Activated CD4-positive, alpha-beta memory T cell treated with anti-CD3 and anti-CD28 coated beads for 36 hours (primary cell): ENCODE measurements around the gene TRPM2. TPM values are rescaled to one million over a fixed set of nuclear protein-coding genes. Genes with fewer than 3 reads are reported as not detected.

ENCODE experiments used
- CTCF ChIA-PET: fragments of 350-600 bp; sonication (Branson Sonifier 250); formaldehyde crosslinking; loops from one replicate; lab custom pipeline; 2021; ENCODE audit warnings: antibody characterized with exemption, inconsistent platforms; lab: Charles Lee
- POLR2A ChIA-PET: fragments of 350-600 bp; sonication (Branson Sonifier 250); formaldehyde crosslinking; loops from one replicate; lab custom pipeline; 2021; ENCODE audit warnings: antibody characterized with exemption; lab: Charles Lee
- DNase-seq: peaks from one replicate; pipeline ENCODE4 v3.0.0-alpha.2; 2020
- H3K27ac Mint-ChIP-seq: one replicate; pipeline ENCODE4 v1.8.0; 2021; ENCODE audit warnings: mixed read lengths
- H3K27me3 Mint-ChIP-seq: one replicate; pipeline ENCODE4 v1.8.0; 2021; ENCODE audit warnings: mixed read lengths
- H3K36me3 Mint-ChIP-seq: one replicate; pipeline ENCODE4 v1.8.0; 2021; ENCODE audit warnings: mixed read lengths
- H3K4me1 Mint-ChIP-seq: one replicate; pipeline ENCODE4 v1.8.0; 2021; ENCODE audit warnings: low read depth, mixed read lengths
- H3K4me3 Mint-ChIP-seq: one replicate; pipeline ENCODE4 v1.8.0; 2021; ENCODE audit warnings: mild to moderate bottlenecking, mixed read lengths
- H3K9me3 Mint-ChIP-seq: one replicate; pipeline ENCODE4 v1.8.0; 2021; ENCODE audit warnings: mixed read lengths
- intact Hi-C: fragments of 100-400 bp; cut with micrococcal nuclease; formaldehyde crosslinking; loops from one replicate; pipeline ENCODE4 v1.15.1; 2023
- total RNA-seq, 2 experiments: library from RNA; stranded (reverse); gene quantifications; one replicate each; pipeline ENCODE4 v1.2.3, GENCODE V29; 2021

TRPM2 gene
- total RNA-seq, 2 experiments from 2014 or later = 1.6 to 1.9 TPM

DNA sequence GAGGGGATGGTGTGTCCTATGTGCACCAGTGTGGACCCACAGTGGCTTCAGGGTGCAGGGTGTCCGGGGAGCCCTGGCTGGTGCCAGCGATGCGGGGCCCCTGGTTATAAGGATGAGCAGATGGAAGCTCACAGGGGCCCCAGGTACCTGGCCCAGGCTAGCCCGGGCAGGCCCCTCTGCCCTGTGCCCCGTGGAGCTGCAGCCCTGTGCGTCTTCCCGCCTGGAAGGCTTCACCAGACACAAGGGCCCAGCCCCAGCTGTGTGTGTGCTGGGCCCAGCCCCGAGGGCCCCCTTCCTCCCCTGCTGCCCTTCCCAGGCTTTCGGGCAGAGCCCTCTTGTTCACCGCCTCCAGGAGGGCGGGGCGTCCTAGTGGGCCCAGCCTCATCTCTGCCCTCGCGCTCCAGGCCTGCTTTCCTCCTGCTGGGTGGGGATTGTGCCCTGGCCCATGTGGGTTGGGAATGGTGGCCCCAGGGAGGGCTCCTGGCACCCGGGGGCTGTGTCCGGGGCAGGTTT is 37.7 kb upstream of the TRPM2 start:
- DNase-seq = no peak
- Mint-ChIP-seq H3K36me3 (peaks cover 24% of the 10 kb centered on the region), H3K9me3 (no peaks in the 10 kb centered on the region), H3K27ac (no peak overlapping the region), H3K4me1 (no peaks in the 10 kb centered on the region), H3K4me3 (no peak overlapping the region), H3K27me3 (no peaks in the 10 kb centered on the region)
- ChIA-PET CTCF (interaction anchor here (0.7 kb wide), 1 partner anchor 12 kb away, joined by 3 read pairs; no protein-coding TSS in a partner anchor), POLR2A (no interaction called here)
- intact Hi-C loops = no loop called here

DNA sequence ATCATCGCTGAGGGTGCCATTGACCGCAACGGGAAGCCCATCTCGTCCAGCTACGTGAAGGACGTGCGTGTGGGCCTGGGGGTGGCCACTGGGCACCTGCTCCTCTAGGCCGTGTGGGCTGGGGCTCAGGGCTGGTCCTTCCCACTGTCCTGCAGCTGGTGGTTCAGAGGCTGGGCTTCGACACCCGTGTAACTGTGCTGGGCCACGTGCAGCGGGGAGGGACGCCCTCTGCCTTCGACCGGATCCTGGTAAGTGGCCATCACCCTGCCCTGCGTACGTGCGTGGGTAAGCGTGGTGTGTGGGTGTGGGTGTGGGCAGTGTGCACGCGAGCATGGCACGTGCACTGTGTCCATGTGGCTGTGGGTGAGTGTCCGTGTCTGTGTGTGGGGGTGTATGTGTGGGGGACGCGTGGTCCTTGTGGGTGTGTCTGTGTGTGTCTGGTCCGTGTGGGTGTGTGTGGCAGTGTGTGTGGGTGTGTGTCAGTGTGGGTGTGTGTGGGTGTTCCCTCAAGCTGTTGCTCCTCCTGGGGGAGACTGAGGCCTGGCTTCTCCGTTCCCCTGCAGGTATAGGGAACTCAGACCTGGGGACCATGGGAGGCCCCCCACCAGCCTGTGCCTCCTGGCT is 37.0 kb upstream of the TRPM2 start:
- POLR2A ChIA-PET = no interaction called here
- H3K4me1 Mint-ChIP-seq = no peaks in the 10 kb centered on the region
- DNase-seq = no peak
- intact Hi-C loops = no loop called here
- H3K36me3 Mint-ChIP-seq = peaks cover 18% of the 10 kb centered on the region
- no peaks in the 10 kb centered on the region for H3K27me3 Mint-ChIP-seq
- no peak overlapping the region for H3K27ac Mint-ChIP-seq
- CTCF ChIA-PET = interaction anchor here (0.7 kb wide), 1 partner anchor 13 kb away, joined by 3 read pairs; no protein-coding TSS in a partner anchor
- H3K4me3 Mint-ChIP-seq = no peak overlapping the region
- no peaks in the 10 kb centered on the region for H3K9me3 Mint-ChIP-seq

DNA sequence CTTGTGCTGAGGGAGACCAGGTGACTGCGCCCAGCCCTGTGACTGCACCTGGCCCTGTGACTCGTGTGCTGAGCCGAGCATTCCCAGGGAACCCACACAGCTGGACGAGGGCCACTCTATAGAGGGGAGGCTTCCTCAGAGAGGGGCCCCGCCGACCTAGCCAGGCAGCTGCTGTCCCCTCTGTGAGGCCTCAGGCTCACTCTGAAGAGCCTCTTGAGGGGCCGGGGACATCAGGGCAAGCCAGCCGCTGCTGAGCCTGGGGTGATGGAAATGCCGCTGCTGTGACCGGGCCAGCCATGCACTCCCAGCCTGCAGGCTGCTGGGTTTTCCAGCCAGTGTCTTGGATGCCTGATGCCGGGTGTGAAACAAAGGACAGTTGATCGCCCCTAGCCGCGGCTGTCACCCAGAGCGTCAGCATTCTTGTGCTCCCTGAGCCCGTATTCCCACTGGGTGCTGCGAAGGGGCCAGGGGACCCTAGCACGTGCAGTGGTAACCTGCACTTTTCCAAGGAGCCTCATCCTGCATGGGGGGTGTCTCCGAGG is 36.1 kb upstream of the TRPM2 start:
- intact Hi-C loops = no loop called here
- Mint-ChIP-seq H3K4me3 (no peak overlapping the region), H3K36me3 (peaks cover 12% of the 10 kb centered on the region), H3K4me1 (no peaks in the 10 kb centered on the region), H3K9me3 (no peaks in the 10 kb centered on the region), H3K27me3 (no peaks in the 10 kb centered on the region), H3K27ac (no peak overlapping the region)
- DNase-seq = no peak
- CTCF ChIA-PET = no interaction called here
- POLR2A ChIA-PET = no interaction called here

DNA sequence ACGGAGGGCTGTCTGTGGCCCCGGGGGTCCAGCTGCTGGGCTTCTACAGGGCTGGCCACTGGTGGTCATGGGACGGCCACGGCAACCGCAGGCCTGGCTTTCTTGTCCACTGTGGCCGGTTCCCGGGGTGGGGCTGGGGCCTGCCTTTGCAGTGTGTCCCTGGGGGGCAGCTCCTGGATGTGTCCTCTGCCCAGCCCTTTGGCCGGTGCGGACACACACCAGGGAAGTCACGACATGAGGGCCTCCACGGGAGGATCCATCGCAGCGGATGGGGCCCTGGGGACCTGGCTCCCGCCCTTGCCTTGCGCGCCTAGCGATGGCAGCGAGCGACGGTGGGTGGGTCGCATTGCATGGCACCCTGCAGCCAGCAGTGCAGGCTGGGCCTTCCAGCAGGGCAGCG is 35.5 kb upstream of the TRPM2 start:
- intact Hi-C loops = no loop called here
- ChIA-PET CTCF (no interaction called here), POLR2A (no interaction called here)
- H3K4me3 Mint-ChIP-seq = no peak overlapping the region
- H3K27ac Mint-ChIP-seq = no peak overlapping the region
- no peaks in the 10 kb centered on the region for H3K4me1 Mint-ChIP-seq
- no peaks in the 10 kb centered on the region for H3K9me3 Mint-ChIP-seq
- H3K27me3 Mint-ChIP-seq = no peaks in the 10 kb centered on the region
- peaks cover 10% of the 10 kb centered on the region for H3K36me3 Mint-ChIP-seq
- DNase-seq = no peak

DNA sequence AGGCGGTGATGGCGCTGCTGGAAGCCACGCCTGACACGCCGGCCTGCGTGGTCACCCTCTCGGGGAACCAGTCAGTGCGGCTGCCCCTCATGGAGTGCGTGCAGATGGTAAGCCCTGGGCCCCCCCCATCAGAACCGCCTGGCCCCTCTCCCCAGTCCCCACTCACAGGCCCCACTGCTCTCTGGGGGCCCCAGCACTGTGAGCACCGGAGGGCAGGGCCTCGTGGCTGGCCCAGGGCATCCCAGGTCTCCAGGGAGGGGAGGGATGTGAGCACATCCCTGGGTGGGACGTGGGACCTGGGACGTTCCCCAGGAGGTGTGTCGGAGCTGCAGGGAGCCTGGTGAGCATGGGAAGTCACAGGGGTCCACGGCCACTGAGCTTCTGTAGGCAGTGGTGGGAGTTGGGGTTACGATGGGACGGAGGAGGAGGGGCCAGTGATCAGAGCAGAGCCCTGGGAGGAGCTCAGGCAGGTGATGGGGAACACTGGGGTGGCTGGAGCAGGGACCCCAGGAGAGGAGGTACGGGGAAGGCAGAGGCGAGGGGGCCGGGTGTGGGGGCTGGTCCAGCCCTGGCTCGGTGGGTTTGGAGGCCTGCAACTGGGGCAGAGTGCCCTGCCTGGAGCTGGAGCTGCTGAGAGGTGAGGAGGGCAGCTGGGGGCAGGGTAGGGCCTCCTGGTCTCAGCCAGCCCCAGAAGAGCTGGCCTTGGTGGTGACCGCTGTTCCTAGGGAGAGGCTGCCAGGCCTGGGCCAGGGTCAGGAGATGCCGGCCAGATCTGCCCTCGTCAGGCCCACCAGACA is 34.7 kb upstream of the TRPM2 start:
- CTCF ChIA-PET = interaction anchor here (0.5 kb wide), 1 partner anchor 20 kb away, joined by 3 read pairs; no protein-coding TSS in a partner anchor

DNA sequence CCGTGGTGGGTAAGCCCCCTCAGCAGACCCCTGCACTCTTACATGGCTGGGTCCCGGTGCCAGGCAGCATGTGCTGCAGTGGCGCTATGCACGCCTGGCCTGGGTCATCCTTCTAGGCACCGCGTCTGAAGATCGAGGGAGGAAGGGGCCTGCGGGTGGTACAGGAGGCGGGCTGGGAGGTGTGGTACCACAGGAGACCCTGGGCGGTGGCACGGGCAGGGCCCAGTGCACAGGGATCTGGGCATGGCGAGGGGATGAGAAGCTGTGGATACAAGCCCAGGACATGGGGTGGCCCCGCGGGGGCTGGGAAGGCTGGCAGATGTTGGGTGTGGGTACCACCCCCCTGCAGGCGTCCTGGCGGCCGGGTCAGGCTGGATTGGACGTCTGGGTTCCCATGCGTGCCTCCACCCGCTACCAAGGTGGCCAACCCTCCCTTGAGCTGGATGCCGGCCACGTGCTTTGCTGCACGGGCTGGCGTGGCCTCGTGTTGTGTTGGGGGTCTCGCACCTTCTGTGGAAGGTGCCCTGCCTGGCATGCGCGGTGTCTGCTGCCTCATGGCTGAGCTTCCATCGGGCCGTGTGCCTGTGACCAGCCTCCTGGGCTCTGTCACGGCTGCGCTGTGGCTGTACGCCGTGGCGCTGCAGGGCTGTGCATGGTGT is 33.9 kb upstream of the TRPM2 start:
- POLR2A ChIA-PET = no interaction called here
- no peaks in the 10 kb centered on the region for H3K4me1 Mint-ChIP-seq

More for the DNA sequence above, 34.7 kb upstream of the TRPM2 start:
- H3K4me1 Mint-ChIP-seq = no peaks in the 10 kb centered on the region
- no peaks in the 10 kb centered on the region for H3K27me3 Mint-ChIP-seq
- H3K9me3 Mint-ChIP-seq = no peaks in the 10 kb centered on the region
- no peak for DNase-seq
- POLR2A ChIA-PET = interaction anchor here (0.5 kb wide), 1 partner anchor 262 kb away, joined by 3 read pairs; no protein-coding TSS in a partner anchor
- no peak overlapping the region for H3K27ac Mint-ChIP-seq
- peaks cover 12% of the 10 kb centered on the region for H3K36me3 Mint-ChIP-seq
- intact Hi-C loops = no loop called here
- no peak overlapping the region for H3K4me3 Mint-ChIP-seq

DNA sequence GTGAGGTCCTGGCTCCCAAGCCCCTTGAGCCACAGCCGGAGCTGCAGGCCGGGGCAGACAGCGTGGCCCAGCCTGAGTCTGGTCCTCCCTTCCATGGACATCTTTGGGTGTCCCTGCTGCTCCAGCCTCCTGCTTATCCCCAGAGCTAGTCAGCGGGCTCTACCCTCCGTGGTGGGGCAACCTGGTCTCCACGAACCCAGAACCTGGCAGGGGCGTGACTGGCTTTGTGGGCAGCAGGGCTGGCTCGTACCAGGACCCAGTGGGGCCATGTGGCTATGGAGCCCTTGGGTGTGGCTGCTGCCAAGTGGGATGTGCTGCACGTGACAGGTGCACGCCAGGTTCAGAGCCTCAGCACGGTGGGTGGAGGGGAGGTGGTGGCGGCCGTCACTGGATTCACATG is 32.6 kb upstream of the TRPM2 start:
- H3K4me1 Mint-ChIP-seq = no peaks in the 10 kb centered on the region
- H3K36me3 Mint-ChIP-seq = peaks cover 10% of the 10 kb centered on the region
- ChIA-PET CTCF (no interaction called here), POLR2A (no interaction called here)
- no peaks in the 10 kb centered on the region for H3K9me3 Mint-ChIP-seq
- intact Hi-C loops = no loop called here
- DNase-seq = no peak
- no peak overlapping the region for H3K27ac Mint-ChIP-seq
- H3K4me3 Mint-ChIP-seq = no peak overlapping the region
- no peaks in the 10 kb centered on the region for H3K27me3 Mint-ChIP-seq

More for the DNA sequence above, 33.9 kb upstream of the TRPM2 start:
- Mint-ChIP-seq H3K36me3 (peaks cover 12% of the 10 kb centered on the region), H3K4me3 (no peak overlapping the region), H3K27ac (no peak overlapping the region), H3K27me3 (no peaks in the 10 kb centered on the region), H3K9me3 (no peaks in the 10 kb centered on the region)
- CTCF ChIA-PET = interaction anchor here (0.5 kb wide), 1 partner anchor 21 kb away, joined by 3 read pairs; no protein-coding TSS in a partner anchor
- DNase-seq = no peak
- intact Hi-C loops = no loop called here

DNA sequence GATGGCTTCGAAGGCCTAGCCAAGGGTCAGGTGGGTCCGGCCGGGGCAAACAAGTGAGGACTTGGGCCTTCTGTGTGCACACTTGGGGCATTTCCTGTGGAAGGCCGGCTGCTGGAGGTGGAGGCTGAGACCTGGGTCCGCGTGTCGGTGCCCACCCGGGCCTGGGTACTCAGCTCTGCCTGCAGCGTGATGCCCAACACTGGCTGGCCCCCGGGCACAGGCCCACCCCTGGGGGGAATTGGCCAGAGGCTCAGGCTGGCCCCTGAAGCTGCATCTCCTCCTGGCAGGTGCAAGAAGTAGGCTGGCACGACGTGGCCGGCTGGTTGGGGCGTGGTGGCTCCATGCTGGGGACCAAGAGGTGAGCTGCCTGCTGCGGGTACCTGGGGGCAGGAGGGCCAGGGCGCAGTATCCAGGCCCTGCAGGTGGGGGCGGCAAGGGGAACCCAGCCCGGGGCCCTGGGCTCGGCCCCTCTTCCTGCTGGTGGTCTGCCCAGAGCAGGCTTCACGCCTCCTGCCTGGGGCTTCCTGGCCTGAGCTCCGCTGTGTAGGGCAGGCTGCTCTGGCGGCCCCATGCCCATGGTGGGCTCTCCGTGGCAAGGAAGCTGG is 31.5 kb upstream of the TRPM2 start:
- no peak overlapping the region for H3K27ac Mint-ChIP-seq
- ChIA-PET POLR2A (no interaction called here), CTCF (no interaction called here)
- no peaks in the 10 kb centered on the region for H3K4me1 Mint-ChIP-seq
- no peaks in the 10 kb centered on the region for H3K9me3 Mint-ChIP-seq
- intact Hi-C loops = no loop called here
- peaks cover 8% of the 10 kb centered on the region for H3K36me3 Mint-ChIP-seq
- DNase-seq = no peak
- H3K27me3 Mint-ChIP-seq = no peaks in the 10 kb centered on the region
- no peak overlapping the region for H3K4me3 Mint-ChIP-seq

DNA sequence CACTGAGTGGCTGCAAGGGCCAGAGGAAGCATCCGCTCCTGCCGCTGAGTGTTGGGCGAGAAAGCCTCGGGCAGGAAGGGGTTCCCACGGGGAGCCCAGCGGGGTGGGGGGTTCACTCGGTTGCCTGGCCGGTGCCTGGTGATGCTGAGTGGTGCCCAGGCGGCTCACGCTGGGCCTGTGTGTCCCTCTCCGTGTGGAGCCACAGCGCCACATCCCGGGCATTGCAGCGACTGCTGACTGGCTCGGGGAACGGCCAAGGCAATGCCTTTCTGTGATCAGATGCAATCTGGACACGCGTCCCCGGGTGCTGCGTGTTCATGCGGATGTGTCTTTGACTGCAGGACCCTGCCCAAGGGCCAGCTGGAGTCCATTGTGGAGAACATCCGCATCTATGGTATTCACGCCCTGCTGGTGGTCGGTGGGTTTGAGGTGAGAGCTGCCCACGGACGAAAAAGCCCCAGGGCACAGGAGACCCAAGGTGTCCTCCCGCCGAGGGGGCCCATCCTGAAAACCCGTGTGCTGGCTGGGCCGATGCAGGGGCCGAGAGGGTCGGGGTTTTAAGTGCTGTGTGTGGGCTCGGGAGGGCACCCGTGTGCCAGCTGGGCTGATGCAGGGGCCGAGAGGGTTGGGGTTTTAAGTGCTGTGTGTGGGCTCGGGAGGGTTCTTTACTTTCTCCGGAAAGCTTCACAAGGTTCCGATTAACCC is 30.6 kb upstream of the TRPM2 start:
- Mint-ChIP-seq H3K4me3 (no peak overlapping the region), H3K36me3 (peaks cover 8% of the 10 kb centered on the region), H3K9me3 (no peaks in the 10 kb centered on the region), H3K27me3 (no peaks in the 10 kb centered on the region), H3K27ac (no peak overlapping the region), H3K4me1 (no peaks in the 10 kb centered on the region)
- intact Hi-C loops = no loop called here
- DNase-seq = no peak
- CTCF ChIA-PET = no interaction called here
- POLR2A ChIA-PET = no interaction called here

DNA sequence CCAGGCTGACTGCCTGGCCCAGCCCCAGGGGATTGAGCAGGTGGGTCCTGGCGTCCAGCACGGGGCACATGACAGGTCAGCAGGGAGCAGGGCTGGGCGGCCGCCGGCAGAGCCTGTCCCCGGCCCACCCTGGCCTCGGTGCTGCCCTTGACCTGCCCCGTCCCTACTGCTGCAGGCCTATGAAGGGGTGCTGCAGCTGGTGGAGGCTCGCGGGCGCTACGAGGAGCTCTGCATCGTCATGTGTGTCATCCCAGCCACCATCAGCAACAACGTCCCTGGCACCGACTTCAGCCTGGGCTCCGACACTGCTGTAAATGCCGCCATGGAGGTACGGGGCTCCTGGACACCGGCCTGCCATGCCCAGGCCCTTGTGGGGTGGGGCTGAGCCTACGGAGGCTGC is 29.8 kb upstream of the TRPM2 start:
- no peaks in the 10 kb centered on the region for H3K4me1 Mint-ChIP-seq
- ChIA-PET CTCF (no interaction called here), POLR2A (no interaction called here)
- no peak overlapping the region for H3K27ac Mint-ChIP-seq
- intact Hi-C loops = no loop called here
- H3K4me3 Mint-ChIP-seq = no peak overlapping the region
- peaks cover 8% of the 10 kb centered on the region for H3K36me3 Mint-ChIP-seq
- no peaks in the 10 kb centered on the region for H3K27me3 Mint-ChIP-seq
- no peak for DNase-seq
- no peaks in the 10 kb centered on the region for H3K9me3 Mint-ChIP-seq

DNA sequence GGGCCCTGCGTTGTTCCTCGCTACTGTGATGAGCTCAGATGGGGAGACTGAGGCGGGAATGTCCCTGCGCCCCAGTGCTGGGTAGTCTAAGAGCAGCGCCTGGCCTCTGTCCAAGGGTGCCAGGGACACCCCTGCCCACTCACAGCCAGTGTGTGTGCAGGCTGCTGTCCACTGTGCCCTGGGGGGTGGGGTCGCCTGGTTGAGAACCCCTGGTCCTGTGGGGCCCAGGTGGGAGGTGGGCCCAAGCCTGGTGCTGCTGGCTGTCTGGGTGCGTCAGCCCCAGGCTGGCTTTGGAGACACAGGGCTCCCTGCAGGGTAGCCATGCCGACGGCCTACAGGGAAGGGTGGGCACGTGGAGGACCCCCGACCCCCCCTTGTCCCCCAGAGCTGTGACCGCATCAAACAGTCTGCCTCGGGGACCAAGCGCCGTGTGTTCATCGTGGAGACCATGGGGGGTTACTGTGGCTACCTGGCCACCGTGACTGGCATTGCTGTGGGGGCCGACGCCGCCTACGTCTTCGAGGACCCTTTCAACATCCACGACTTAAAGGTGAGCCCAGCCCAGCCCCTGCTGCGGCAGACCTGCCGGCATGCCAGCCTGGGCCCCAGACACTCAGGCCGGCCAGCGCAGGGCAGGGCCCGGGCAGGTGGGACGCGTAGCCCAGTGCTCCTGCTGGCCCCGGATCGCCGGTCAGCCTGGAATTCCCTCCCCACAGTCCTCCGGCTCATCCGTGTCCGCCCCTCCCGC is 29.1 kb upstream of the TRPM2 start:
- Mint-ChIP-seq H3K27me3 (no peaks in the 10 kb centered on the region), H3K9me3 (no peaks in the 10 kb centered on the region), H3K4me3 (no peak overlapping the region), H3K27ac (no peak overlapping the region), H3K4me1 (no peaks in the 10 kb centered on the region), H3K36me3 (peaks cover 6% of the 10 kb centered on the region)
- intact Hi-C loops = no loop called here
- CTCF ChIA-PET = no interaction called here
- POLR2A ChIA-PET = no interaction called here
- no peak for DNase-seq
